H1 (cell line): ENCODE measurements around the gene RELN. TPM values are rescaled to one million over a fixed set of nuclear protein-coding genes. Genes with fewer than 3 reads are reported as not detected.

Experiments used
- CTCF ChIA-PET: fragments of 300-600 bp; sonication (Branson Sonifier 250); formaldehyde crosslinking; loops from one replicate; lab custom pipeline; 2021; ENCODE audit not compliant: partially characterized antibody; lab: Charles Lee
- POLR2A ChIA-PET: fragments of 300-600 bp; sonication (Branson Sonifier 250); formaldehyde crosslinking; loops from one replicate; lab custom pipeline; 2021; ENCODE audit warnings: inconsistent platforms; ENCODE audit not compliant: partially characterized antibody; lab: Charles Lee
- DNase-seq, 2 experiments: peaks; one replicate each; pipeline versions ENCODE4 v3.0.0 to v3.0.0-alpha.2; 2010 to 2022; ENCODE audit warnings: low spot score in 2 of 2, low read depth in 1 of 2, mixed read lengths in 1 of 2
- FAIRE-seq: peaks from 2 replicates; lab custom pipeline; 2011; peaks lifted over from hg19 to GRCh38; lab: Jason Lieb, UNC
- H2AFZ ChIP-seq: 2 replicates; pipeline ENCODE4 v1.8.1; 2012; ENCODE audit warnings: low read length, inconsistent platforms
- H2AK5ac ChIP-seq: 2 replicates; pipeline ENCODE4 v1.6.1; 2013; ENCODE audit warnings: low read depth, low read length
- H2BK120ac ChIP-seq: replicated peaks from 2 replicates; pipeline ENCODE3; 2013; ENCODE audit warnings: low read depth, low read length, inconsistent platforms
- H2BK12ac ChIP-seq: 2 replicates; pipeline ENCODE4 v1.6.1; 2013; ENCODE audit warnings: low read depth, low read length
- H2BK15ac ChIP-seq: 2 replicates; pipeline ENCODE4 v1.6.1; 2013; ENCODE audit warnings: low read length
- H2BK20ac ChIP-seq: 2 replicates; pipeline ENCODE4 v1.6.1; 2013; ENCODE audit warnings: low read length
- H2BK5ac ChIP-seq: 2 replicates; pipeline ENCODE4 v1.6.1; 2013; ENCODE audit warnings: low read depth, low read length
- H3K14ac ChIP-seq: 2 replicates; pipeline ENCODE4 v1.6.1; 2013; ENCODE audit warnings: inconsistent platforms; ENCODE audit not compliant: insufficient read length
- H3K18ac ChIP-seq: 2 replicates; pipeline ENCODE4 v1.6.1; 2013; ENCODE audit warnings: low read length; ENCODE audit errors: extremely low read depth
- H3K23ac ChIP-seq: 2 replicates; pipeline ENCODE4 v1.6.1; 2013; ENCODE audit warnings: inconsistent platforms; ENCODE audit not compliant: insufficient read length
- H3K23me2 ChIP-seq: 2 replicates; pipeline ENCODE4 v1.6.1; 2013; ENCODE audit warnings: low read depth, low read length
- H3K27ac ChIP-seq: 2 replicates; pipeline ENCODE4 v1.6.1; 2011; ENCODE audit warnings: low read depth, low read length, inconsistent platforms
- H3K27me3 ChIP-seq, 4 experiments: replicated peaks in 1 of 4; 1 replicate in 1 of 4; 2 replicates in 3 of 4; pipeline versions ENCODE4 v1.6.1 to v1.8.1; 2011 to 2013; ENCODE audit warnings: low read length in 3 of 4, mild to moderate bottlenecking in 3 of 4, inconsistent platforms in 2 of 4, mixed read lengths in 2 of 4, moderate library complexity in 1 of 4; ENCODE audit not compliant: control insufficient read depth in 3 of 4, insufficient read depth in 3 of 4; ENCODE audit errors: extremely low read depth in 1 of 4
- H3K36me3 ChIP-seq, 4 experiments: 2 replicates each; pipeline versions ENCODE4 v1.6.1 to v1.8.1; 2011 to 2013; ENCODE audit warnings: mild to moderate bottlenecking in 4 of 4, low read length in 3 of 4, moderate library complexity in 2 of 4, control low read depth in 1 of 4, inconsistent platforms in 1 of 4; ENCODE audit not compliant: insufficient read depth in 4 of 4, control insufficient read depth in 2 of 4
- H3K4ac ChIP-seq: replicated peaks from 2 replicates; pipeline ENCODE3; 2013; ENCODE audit warnings: low read length, low read depth, mixed read lengths, inconsistent platforms; ENCODE audit not compliant: insufficient read length
- H3K4me1 ChIP-seq, 4 experiments: replicated peaks in 1 of 4; 1 replicate in 1 of 4; 2 replicates in 3 of 4; pipeline versions ENCODE4 v1.6.1 to v1.8.1; 2011 to 2013; ENCODE audit warnings: low read length in 3 of 4, inconsistent platforms in 2 of 4, mixed read lengths in 1 of 4; ENCODE audit not compliant: insufficient read depth in 4 of 4, control insufficient read depth in 3 of 4
- H3K4me2 ChIP-seq, 2 experiments: 2 replicates each; pipeline versions ENCODE4 v1.6.1 to v1.8.1; 2011 to 2013; ENCODE audit warnings: low read depth in 2 of 2, low read length in 2 of 2, control low read depth in 1 of 2, inconsistent platforms in 1 of 2, mild to moderate bottlenecking in 1 of 2; ENCODE audit not compliant: insufficient read depth in 1 of 2
- H3K4me3 ChIP-seq, 4 experiments: fragments of 200-600, 300-600 bp in 1 of 4; sonication (generic), shearing (Covaris generic), sonication (Bioruptor Twin) in 1 of 4; 2 replicates each; pipeline versions ENCODE4 v1.5.1 to v1.8.1; 2011 to 2016; ENCODE audit warnings: low read length in 4 of 4, low read depth in 3 of 4, control low read depth in 2 of 4, inconsistent platforms in 2 of 4, mild to moderate bottlenecking in 2 of 4, mixed read lengths in 1 of 4, moderate library complexity in 1 of 4; ENCODE audit not compliant: insufficient read depth in 2 of 4; ENCODE audit errors: extremely low read depth in 1 of 4
- H3K56ac ChIP-seq: replicated peaks from 2 replicates; pipeline ENCODE3; 2013; ENCODE audit warnings: low read depth, mild to moderate bottlenecking, mixed read lengths, low read length, inconsistent platforms; ENCODE audit not compliant: insufficient read length
- H3K79me1 ChIP-seq: 2 replicates; pipeline ENCODE4 v1.6.1; 2013; ENCODE audit warnings: low read depth, low read length, control low read depth
- H3K79me2 ChIP-seq, 2 experiments: 2 replicates each; pipeline versions ENCODE4 v1.6.1 to v1.8.1; 2012 to 2013; ENCODE audit warnings: low read length in 2 of 2, mild to moderate bottlenecking in 2 of 2, inconsistent platforms in 1 of 2; ENCODE audit not compliant: insufficient read depth in 2 of 2, control insufficient read depth in 1 of 2
- H3K9ac ChIP-seq, 4 experiments: replicated peaks in 1 of 4; 1 replicate in 1 of 4; 2 replicates in 3 of 4; pipeline versions ENCODE4 v1.6.1 to v1.8.1; 2011 to 2013; ENCODE audit warnings: low read depth in 3 of 4, low read length in 3 of 4, control low read depth in 2 of 4, mild to moderate bottlenecking in 2 of 4, moderate library complexity in 2 of 4, inconsistent platforms in 1 of 4; ENCODE audit errors: extremely low read depth in 1 of 4
- H3K9me3 ChIP-seq, 2 experiments: 2 replicates each; pipeline versions ENCODE4 v1.6.1 to v1.8.1; 2012 to 2013; ENCODE audit warnings: mild to moderate bottlenecking in 2 of 2, moderate library complexity in 2 of 2, control low read depth in 1 of 2, inconsistent platforms in 1 of 2, low read depth in 1 of 2, low read length in 1 of 2, mixed read lengths in 1 of 2; ENCODE audit not compliant: insufficient read depth in 2 of 2
- H4K20me1 ChIP-seq, 2 experiments: replicated peaks in 1 of 2; 2 replicates each; pipeline versions ENCODE3 to v1.8.1; 2011 to 2013; ENCODE audit warnings: inconsistent platforms in 2 of 2, low read length in 2 of 2, mild to moderate bottlenecking in 1 of 2; ENCODE audit not compliant: insufficient read depth in 2 of 2, control insufficient read depth in 1 of 2
- H4K5ac ChIP-seq: 2 replicates; pipeline ENCODE4 v1.6.1; 2013; ENCODE audit warnings: low read length, low read depth, mixed read lengths, inconsistent platforms; ENCODE audit not compliant: insufficient read length
- H4K8ac ChIP-seq: 2 replicates; pipeline ENCODE4 v1.8.0; 2013; ENCODE audit warnings: mild to moderate bottlenecking, moderate library complexity, low read length, inconsistent platforms; ENCODE audit not compliant: insufficient read depth; ENCODE audit errors: extremely low read depth
- H4K91ac ChIP-seq: replicated peaks from 2 replicates; pipeline ENCODE3; 2013; ENCODE audit warnings: low read length, mixed read lengths, inconsistent platforms; ENCODE audit not compliant: insufficient read length
- CBX5 ChIP-seq: fragments of 300-800, 300-1000 bp; sonication (generic); IDR thresholded peaks from 2 replicates; pipeline ENCODE4 v1.7.1; 2016; ENCODE audit warnings: antibody characterized with exemption, low read length, low read depth
- GTF2F1 ChIP-seq: IDR thresholded peaks from 2 replicates; pipeline ENCODE4 v1.6.1; 2012; ENCODE audit warnings: low read depth, low read length, improper control_type of control experiment, borderline replicate concordance
- WGBS, 2 experiments: shearing (Covaris generic) in 1 of 2; methylation state at CpG; one replicate each; pipeline versions ENCODE4 v1.1.6 to v1.1.7; 2013 to 2015; ENCODE audit warnings: low lambda C conversion rate in 2 of 2, mixed read lengths in 2 of 2, inconsistent platforms in 1 of 2, low coverage in 1 of 2, missing lambda C conversion rate in 1 of 2; ENCODE audit not compliant: insufficient replicate concordance in 2 of 2, insufficient coverage in 1 of 2, insufficient read length in 1 of 2; ENCODE audit errors: extremely low coverage in 1 of 2, missing lambda C conversion rate in 1 of 2; 5-methylcytosine and 5-hydroxymethylcytosine counted together
- polyA plus RNA-seq, 7 experiments: library from polyadenylated mRNA; depleted of rRNA in 3 of 7; stranded (reverse) in 5 of 7; unstranded in 2 of 7; fragments of >200 nt in 5 of 7; fragments of 200-250 nt in 2 of 7; gene quantifications; 1 replicate in 5 of 7; 2 replicates in 1 of 7; 4 replicates in 1 of 7; pipeline versions ENCODE4 v1.2.1 to v1.2.3, GENCODE V29; 2011 to 2013; ENCODE audit warnings: missing spikeins in 2 of 7, mixed read lengths in 2 of 7
- total RNA-seq: library from RNA; stranded (reverse); fragmentation: NEBNext Ultra II Directional; extraction: Animal tissue kit (Norgen Biotek cat#: 25700); gene quantifications from 2 replicates; pipeline ENCODE4 v1.2.1, GENCODE V29; 2021

Gene RELN
- total and polyA plus RNA-seq, 2 of the 8 experiments (the other 6 are each of a cell fraction or from before 2014, with no cell fraction given), result 0.03 to 0.07 TPM

GRCh38 chr7:103859709-103860108, 129.7 kb downstream of the RELN start:
- peaks cover 0 to 5% (median 4%) of the 10 kb centered on the region in 4 experiments; a peak in 4 of 7 replicates for H3K4me1 ChIP-seq
- no peak overlapping the region for H3K23ac ChIP-seq
- DNase-seq, result no peak
- CTCF ChIA-PET, result interaction anchor here (0.8 kb wide), 1 partner anchor 22 kb away, joined by 3 read pairs; no protein-coding TSS in a partner anchor
- H3K23me2 ChIP-seq, result no peaks in the 10 kb centered on the region
- H3K9me3 ChIP-seq, result no peaks in the 10 kb centered on the region
- H3K4me3 ChIP-seq, result no peak overlapping the region
- no peak overlapping the region for H3K18ac ChIP-seq
- H3K27me3 ChIP-seq, result no peaks in the 10 kb centered on the region
- no peak overlapping the region for H3K14ac ChIP-seq
- POLR2A ChIA-PET, result no interaction called here
- H2BK12ac ChIP-seq, result no peak overlapping the region
- H3K36me3 ChIP-seq, result no peaks in the 10 kb centered on the region
- no peak overlapping the region for H4K5ac ChIP-seq
- no peak overlapping the region for H2AFZ ChIP-seq
- no peak overlapping the region for H4K91ac ChIP-seq
- H3K79me2 ChIP-seq, result no peaks in the 10 kb centered on the region
- no peak overlapping the region for H2AK5ac ChIP-seq
- no peak overlapping the region for H2BK120ac ChIP-seq
- FAIRE-seq, result no peak
- no peaks in the 10 kb centered on the region for H3K79me1 ChIP-seq
- H4K20me1 ChIP-seq, result no peaks in the 10 kb centered on the region
- no peak overlapping the region for H2BK20ac ChIP-seq
- no peak overlapping the region for H3K56ac ChIP-seq
- WGBS, 2 experiments, result 61% methylated on average over 3 of the region's 3 CpGs; no CpG with 5 or more reads in 1 of the 2 experiments
- no peak overlapping the region for H3K4ac ChIP-seq
- H3K4me2 ChIP-seq, result no peak overlapping the region
- no peak overlapping the region for H4K8ac ChIP-seq
- H3K27ac ChIP-seq, result no peak overlapping the region
- H3K9ac ChIP-seq, result no peak overlapping the region
- H2BK5ac ChIP-seq, result no peak overlapping the region
- no peak overlapping the region for H2BK15ac ChIP-seq
- no peak for TF ChIP-seq GTF2F1
- TF ChIP-seq CBX5, result no peak
